IMR-90 (cell line): ENCODE measurements around the gene COL19A1. TPM values are rescaled to one million over a fixed set of nuclear protein-coding genes. Genes with fewer than 3 reads are reported as not detected.

Experiments
- ATAC-seq: fragments of 200-7000 bp; cut with Tn5 transposase; 2 replicates; pipeline ENCODE4 v1.9.1; 2020; ENCODE audit warnings: low read depth, mild to moderate bottlenecking, moderate library complexity
- BruUV-seq: library from RNA; stranded (reverse); fragments of 400-500 nt; replicated peaks from 2 replicates; lab custom pipeline; 2021; lab: Mats Ljungman, UMichigan
- CTCF ChIA-PET: fragments of 300-600 bp; formaldehyde crosslinking; extraction: SDS; loops from one replicate; lab custom pipeline; 2021; ENCODE audit warnings: antibody characterized with exemption; lab: Yijun Ruan, JAX
- POLR2A ChIA-PET: fragments of 300-600 bp; sonication (Branson Sonifier 250); formaldehyde crosslinking; loops from one replicate; lab custom pipeline; 2022; ENCODE audit warnings: antibody characterized with exemption; ENCODE audit not compliant: unreplicated experiment; lab: Charles Lee
- DNase-seq: peaks from one replicate; pipeline ENCODE4 v3.0.0; 2013
- H2AFZ ChIP-seq: replicated peaks from 2 replicates; pipeline ENCODE3; 2013; ENCODE audit warnings: low read length, mild to moderate bottlenecking; ENCODE audit not compliant: poor library complexity
- H2AK5ac ChIP-seq: 2 replicates; pipeline ENCODE4 v1.6.1; 2013; ENCODE audit warnings: low read depth, low read length, inconsistent platforms
- H2AK9ac ChIP-seq: replicated peaks from 2 replicates; pipeline ENCODE3; 2013; ENCODE audit warnings: mild to moderate bottlenecking, low read depth, low read length, moderate library complexity; ENCODE audit not compliant: poor library complexity
- H2BK120ac ChIP-seq: 2 replicates; pipeline ENCODE4 v1.6.1; 2013; ENCODE audit warnings: low read depth, low read length, inconsistent platforms
- H2BK15ac ChIP-seq: 3 replicates; pipeline ENCODE4 v1.6.1; 2013; ENCODE audit warnings: low read depth, low read length, inconsistent platforms
- H2BK20ac ChIP-seq: 2 replicates; pipeline ENCODE4 v1.6.1; 2013; ENCODE audit warnings: low read depth, mild to moderate bottlenecking, inconsistent platforms, low read length, moderate library complexity
- H2BK5ac ChIP-seq: 2 replicates; pipeline ENCODE4 v1.6.1; 2013; ENCODE audit warnings: mild to moderate bottlenecking, low read depth, low read length, inconsistent platforms; ENCODE audit not compliant: poor library complexity, severe bottlenecking
- H3K14ac ChIP-seq: replicated peaks from 2 replicates; pipeline ENCODE4 v1.6.1; 2013; ENCODE audit warnings: low read depth, low read length, inconsistent platforms
- H3K18ac ChIP-seq: 2 replicates; pipeline ENCODE4 v1.6.1; 2013; ENCODE audit warnings: low read depth, low read length, control low read depth
- H3K23ac ChIP-seq: 2 replicates; pipeline ENCODE4 v1.6.1; 2013; ENCODE audit warnings: low read depth, low read length, inconsistent platforms
- H3K27ac ChIP-seq: 2 replicates; pipeline ENCODE4 v1.5.1; 2013; ENCODE audit warnings: mild to moderate bottlenecking, control low read depth, low read length; ENCODE audit not compliant: insufficient read depth
- H3K27me3 ChIP-seq: 2 replicates; pipeline ENCODE4 v1.6.1; 2013; ENCODE audit warnings: low read length; ENCODE audit not compliant: control insufficient read depth, insufficient read depth
- H3K36me3 ChIP-seq: 2 replicates; pipeline ENCODE4 v1.6.1; 2013; ENCODE audit warnings: low read length, mixed read lengths; ENCODE audit not compliant: control insufficient read depth, insufficient read depth
- H3K4ac ChIP-seq: 2 replicates; pipeline ENCODE4 v1.6.1; 2013; ENCODE audit warnings: low read depth, low read length, inconsistent platforms
- H3K4me1 ChIP-seq: 2 replicates; pipeline ENCODE4 v1.6.1; 2013; ENCODE audit warnings: low read length, mixed read lengths; ENCODE audit not compliant: control insufficient read depth, insufficient read depth
- H3K4me2 ChIP-seq: 2 replicates; pipeline ENCODE4 v1.6.1; 2013; ENCODE audit warnings: low read depth, mild to moderate bottlenecking, control low read depth, low read length, moderate library complexity
- H3K4me3 ChIP-seq: 2 replicates; pipeline ENCODE4 v1.5.1; 2013; ENCODE audit warnings: low read depth, mild to moderate bottlenecking, control low read depth, low read length, moderate library complexity; ENCODE audit not compliant: insufficient read depth
- H3K56ac ChIP-seq: 2 replicates; pipeline ENCODE4 v1.6.1; 2013; ENCODE audit warnings: low read length, inconsistent platforms; ENCODE audit not compliant: insufficient read depth; ENCODE audit errors: extremely low read depth
- H3K79me1 ChIP-seq, 2 experiments: 2 replicates each; pipeline ENCODE4 v1.6.1; 2013; ENCODE audit warnings: low read length in 2 of 2, inconsistent platforms in 1 of 2, low read depth in 1 of 2
- H3K9ac ChIP-seq: 2 replicates; pipeline ENCODE4 v1.6.1; 2013; ENCODE audit warnings: low read depth, low read length, control low read depth
- H3K9me1 ChIP-seq: 2 replicates; pipeline ENCODE4 v1.6.1; 2013; ENCODE audit warnings: low read length, inconsistent platforms; ENCODE audit not compliant: insufficient read depth
- H3K9me3 ChIP-seq: 2 replicates; pipeline ENCODE4 v1.6.1; 2013; ENCODE audit warnings: low read length; ENCODE audit not compliant: control insufficient read depth, insufficient read depth
- H4K20me1 ChIP-seq: 2 replicates; pipeline ENCODE4 v1.6.1; 2013; ENCODE audit warnings: low read length, inconsistent platforms; ENCODE audit not compliant: insufficient read depth
- H4K5ac ChIP-seq: 2 replicates; pipeline ENCODE4 v1.6.1; 2013; ENCODE audit warnings: mild to moderate bottlenecking, low read depth, low read length, control low read depth
- H4K8ac ChIP-seq, 2 experiments: 2 replicates each; pipeline ENCODE4 v1.6.1; 2013; ENCODE audit warnings: low read depth in 2 of 2, low read length in 2 of 2, control low read depth in 1 of 2, inconsistent platforms in 1 of 2
- H4K91ac ChIP-seq: 2 replicates; pipeline ENCODE4 v1.6.1; 2013; ENCODE audit warnings: low read depth, low read length, inconsistent platforms; ENCODE audit not compliant: insufficient read depth
- BHLHE40 ChIP-seq: fragments of 150-350 bp; IDR thresholded peaks from 2 replicates; pipeline ENCODE4 v1.6.1; 2016; ENCODE audit warnings: mild to moderate bottlenecking, low read depth, low read length
- CEBPB ChIP-seq: IDR thresholded peaks from 2 replicates; pipeline ENCODE4 v1.6.1; 2012; ENCODE audit warnings: low read depth, low read length, improper control_type of control experiment
- CHD1 ChIP-seq: IDR thresholded peaks from 2 replicates; pipeline ENCODE4 v1.6.1; 2012; ENCODE audit warnings: low read depth, low read length, improper control_type of control experiment
- FOS ChIP-seq: fragments of 150-350 bp; IDR thresholded peaks from 2 replicates; pipeline ENCODE4 v1.6.1; 2016; ENCODE audit warnings: low read depth, low read length
- MAFK ChIP-seq: IDR thresholded peaks from 2 replicates; pipeline ENCODE4 v1.6.1; 2012; ENCODE audit warnings: low read depth, low read length, improper control_type of control experiment
- MAZ ChIP-seq: IDR thresholded peaks from 2 replicates; pipeline ENCODE4 v1.6.1; 2012; ENCODE audit warnings: low read depth, mild to moderate bottlenecking, low read length, improper control_type of control experiment, moderate library complexity, borderline replicate concordance
- MXI1 ChIP-seq: IDR thresholded peaks from 2 replicates; pipeline ENCODE4 v1.6.1; 2012; ENCODE audit warnings: low read depth, mild to moderate bottlenecking, low read length, moderate library complexity, borderline replicate concordance
- NFE2L2 ChIP-seq: fragments of 150-350 bp; IDR thresholded peaks from 2 replicates; pipeline ENCODE4 v1.6.1; 2016; ENCODE audit warnings: low read depth, mild to moderate bottlenecking, low read length
- POLR2A ChIP-seq: IDR thresholded peaks from 2 replicates; pipeline ENCODE4 v1.6.1; 2012; ENCODE audit warnings: mild to moderate bottlenecking, low read depth, low read length
- RAD21 ChIP-seq: IDR thresholded peaks from 2 replicates; pipeline ENCODE4 v1.6.1; 2012; ENCODE audit warnings: low read length, improper control_type of control experiment
- RCOR1 ChIP-seq: IDR thresholded peaks from 2 replicates; pipeline ENCODE4 v1.6.1; 2012; ENCODE audit warnings: mild to moderate bottlenecking, low read length, improper control_type of control experiment; ENCODE audit not compliant: insufficient replicate concordance
- RFX5 ChIP-seq: IDR thresholded peaks from 2 replicates; pipeline ENCODE4 v1.8.0; 2012; ENCODE audit warnings: low read depth, mild to moderate bottlenecking, low read length, moderate library complexity
- SMC3 ChIP-seq: fragments of 150-350 bp; IDR thresholded peaks from 2 replicates; pipeline ENCODE4 v1.6.1; 2016; ENCODE audit warnings: low read depth, mild to moderate bottlenecking, antibody characterized with exemption, low read length, moderate library complexity
- USF2 ChIP-seq: fragments of 150-350 bp; IDR thresholded peaks from 2 replicates; pipeline ENCODE4 v1.6.1; 2017; ENCODE audit warnings: mild to moderate bottlenecking, antibody characterized with exemption, low read length, low read depth
- WGBS, 2 experiments: methylation state at CpG; one replicate each; pipeline versions ENCODE4 v1.1.5 to v1.1.7; 2013; ENCODE audit warnings: missing lambda C conversion rate in 2 of 2; ENCODE audit not compliant: insufficient read length in 1 of 2; ENCODE audit errors: extremely low coverage in 2 of 2; 5-methylcytosine and 5-hydroxymethylcytosine counted together
- dilution Hi-C: fragments of 300-500 bp; cut with HindIII; formaldehyde crosslinking; loops from one replicate; pipeline ENCODE4 v1.14.3; 2018; ENCODE audit warnings: low sequenced_read_pairs; ENCODE audit not compliant: unreplicated experiment
- in situ Hi-C: fragments of 300-500 bp; cut with MboI; formaldehyde crosslinking; loops from 3 replicates; pipeline ENCODE4 v1.14.3; 2019; ENCODE audit warnings: low sequenced_read_pairs, inconsistent platforms, mixed read lengths
- intact Hi-C: fragments of 100-400 bp; cut with micrococcal nuclease; formaldehyde crosslinking; loops from 2 replicates; pipeline ENCODE4 v1.10.0; 2022
- polyA plus RNA-seq, 3 experiments: library from polyadenylated mRNA; depleted of rRNA; stranded (reverse); fragments of >200 nt; gene quantifications; 2 replicates each; pipeline ENCODE4 v1.2.3, GENCODE V29; 2012; ENCODE audit warnings: low replicate concordance in 1 of 3
- total RNA-seq: library from RNA; depleted of rRNA; stranded (reverse); fragments of >200 nt; gene quantifications from 2 replicates; pipeline ENCODE4 v1.2.3, GENCODE V29; 2012
- TF ChIP-seq, protein P1 (sequence below): fragments of 150-350 bp; IDR thresholded peaks from 2 replicates; pipeline ENCODE4 v1.6.1; 2016; ENCODE audit warnings: low read depth, mild to moderate bottlenecking, low read length, moderate library complexity, borderline replicate concordance
- TF ChIP-seq, protein P2 (sequence below): conservative IDR thresholded peaks from 2 replicates; pipeline ENCODE4 v1.5.1; 2012; ENCODE audit warnings: mild to moderate bottlenecking, low read depth, low read length, improper control_type of control experiment

The COL19A1 gene
- total and polyA plus RNA-seq, 2 of the 4 experiments (the other 2 are of a cell fraction): under 0.01 TPM; not detected in 1

DNA sequence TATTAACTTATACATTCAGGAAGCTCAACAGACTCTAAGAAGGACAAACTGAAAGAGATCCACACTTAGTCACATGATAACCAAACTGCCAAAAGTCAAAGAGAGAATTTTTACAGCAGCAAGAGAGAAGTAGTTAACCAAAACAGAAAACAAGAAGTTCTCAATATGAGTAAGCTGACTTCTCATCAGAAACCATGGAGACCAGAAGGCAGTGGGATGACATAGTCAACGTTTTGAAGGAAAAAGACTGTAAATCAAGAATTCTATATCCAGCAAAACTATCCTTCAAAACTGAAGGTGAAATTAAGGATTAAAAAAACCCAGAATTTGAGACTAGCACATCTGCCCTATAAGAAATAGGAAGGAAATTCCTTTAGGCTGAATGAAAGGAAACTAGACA lies 60.4 kb downstream of the COL19A1 start:
- no peak for TF ChIP-seq BHLHE40
- TF ChIP-seq MAZ: no peak
- no peak for TF ChIP-seq FOS
- no peak for TF ChIP-seq RFX5
- TF ChIP-seq USF2: no peak
- TF ChIP-seq, protein P1, sequence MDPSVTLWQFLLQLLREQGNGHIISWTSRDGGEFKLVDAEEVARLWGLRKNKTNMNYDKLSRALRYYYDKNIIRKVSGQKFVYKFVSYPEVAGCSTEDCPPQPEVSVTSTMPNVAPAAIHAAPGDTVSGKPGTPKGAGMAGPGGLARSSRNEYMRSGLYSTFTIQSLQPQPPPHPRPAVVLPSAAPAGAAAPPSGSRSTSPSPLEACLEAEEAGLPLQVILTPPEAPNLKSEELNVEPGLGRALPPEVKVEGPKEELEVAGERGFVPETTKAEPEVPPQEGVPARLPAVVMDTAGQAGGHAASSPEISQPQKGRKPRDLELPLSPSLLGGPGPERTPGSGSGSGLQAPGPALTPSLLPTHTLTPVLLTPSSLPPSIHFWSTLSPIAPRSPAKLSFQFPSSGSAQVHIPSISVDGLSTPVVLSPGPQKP: no peak
- TF ChIP-seq MXI1: no peak
- no peak for TF ChIP-seq CHD1
- no peak for TF ChIP-seq POLR2A
- no peak for TF ChIP-seq RAD21
- no peak for TF ChIP-seq RCOR1
- TF ChIP-seq, protein P2, sequence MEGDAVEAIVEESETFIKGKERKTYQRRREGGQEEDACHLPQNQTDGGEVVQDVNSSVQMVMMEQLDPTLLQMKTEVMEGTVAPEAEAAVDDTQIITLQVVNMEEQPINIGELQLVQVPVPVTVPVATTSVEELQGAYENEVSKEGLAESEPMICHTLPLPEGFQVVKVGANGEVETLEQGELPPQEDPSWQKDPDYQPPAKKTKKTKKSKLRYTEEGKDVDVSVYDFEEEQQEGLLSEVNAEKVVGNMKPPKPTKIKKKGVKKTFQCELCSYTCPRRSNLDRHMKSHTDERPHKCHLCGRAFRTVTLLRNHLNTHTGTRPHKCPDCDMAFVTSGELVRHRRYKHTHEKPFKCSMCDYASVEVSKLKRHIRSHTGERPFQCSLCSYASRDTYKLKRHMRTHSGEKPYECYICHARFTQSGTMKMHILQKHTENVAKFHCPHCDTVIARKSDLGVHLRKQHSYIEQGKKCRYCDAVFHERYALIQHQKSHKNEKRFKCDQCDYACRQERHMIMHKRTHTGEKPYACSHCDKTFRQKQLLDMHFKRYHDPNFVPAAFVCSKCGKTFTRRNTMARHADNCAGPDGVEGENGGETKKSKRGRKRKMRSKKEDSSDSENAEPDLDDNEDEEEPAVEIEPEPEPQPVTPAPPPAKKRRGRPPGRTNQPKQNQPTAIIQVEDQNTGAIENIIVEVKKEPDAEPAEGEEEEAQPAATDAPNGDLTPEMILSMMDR: no peak
- no peak for TF ChIP-seq MAFK
- no peak for TF ChIP-seq SMC3
- TF ChIP-seq NFE2L2: no peak
- TF ChIP-seq CEBPB: no peak
- H3K56ac ChIP-seq: no peak overlapping the region
- no peak overlapping the region for H2AK5ac ChIP-seq
- intact Hi-C loops: no loop called here
- ATAC-seq: no peak
- H2AK9ac ChIP-seq: no peak overlapping the region
- H3K27me3 ChIP-seq: no peaks in the 10 kb centered on the region
- H3K9me1 ChIP-seq: no peaks in the 10 kb centered on the region
- no peak overlapping the region for H2AFZ ChIP-seq
- DNase-seq: no peak
- ChIA-PET CTCF (no interaction called here), POLR2A (interaction anchor here (0.6 kb wide), 1 partner anchor 11 kb away, joined by 28 read pairs; no protein-coding TSS in a partner anchor)
- no peak overlapping the region for H3K4me3 ChIP-seq
- H3K18ac ChIP-seq: no peak overlapping the region
- H3K9ac ChIP-seq: no peak overlapping the region
- H4K5ac ChIP-seq: no peak overlapping the region
- dilution Hi-C loops: no loop called here
- H2BK5ac ChIP-seq: no peak overlapping the region
- BruUV-seq: no TSS peak
- H3K27ac ChIP-seq: no peak overlapping the region
- WGBS, 2 experiments: no CpG with 5 or more reads among the region's 1 CpG
- H2BK15ac ChIP-seq: no peak overlapping the region
- in situ Hi-C loops: no loop called here
- H4K8ac ChIP-seq: no peak overlapping the region
- no peak overlapping the region for H3K14ac ChIP-seq
- no peak overlapping the region for H4K91ac ChIP-seq
- H3K9me3 ChIP-seq: no peaks in the 10 kb centered on the region; the same call in 1 of the 2 replicates
- H3K4me2 ChIP-seq: no peak overlapping the region
- no peak overlapping the region for H3K23ac ChIP-seq
- no peak overlapping the region for H2BK120ac ChIP-seq
- H2BK20ac ChIP-seq: no peak overlapping the region
- H3K4me1 ChIP-seq: no peaks in the 10 kb centered on the region
- H3K79me1 ChIP-seq: no peaks in the 10 kb centered on the region
- H3K36me3 ChIP-seq: no peaks in the 10 kb centered on the region
- H4K20me1 ChIP-seq: no peaks in the 10 kb centered on the region
- H3K4ac ChIP-seq: no peak overlapping the region
